Measurements from ENCODE around the gene ADARB2.

ADARB2 gene

GRCh38 chr10:1384026-1384425 lies 353.3 kb downstream of the ADARB2 start:
- TF ChIP-seq CTCF (IDR thresholded peaks at IDR 0.05; ENCODE audit: borderline replicate concordance, control extremely low read depth, extremely low read depth, insufficient read depth, missing control alignments), result no peak
- no peak for DNase-seq (ENCODE audit: low spot score)
- in situ Hi-C loops (cut with MboI; ENCODE audit: low sequenced_read_pairs, unreplicated experiment), result no loop called here

- TF ChIP-seq CTCF (IDR thresholded peaks at IDR 0.05; ENCODE audit: borderline replicate concordance, control extremely low read depth, extremely low read depth, insufficient read depth, missing control alignments), result no peak
- no peak for DNase-seq (ENCODE audit: low spot score)
- in situ Hi-C loops (cut with MboI; ENCODE audit: low sequenced_read_pairs, unreplicated experiment), result no loop called here
Observed at GRCh38 chr10:1382711-1383110, 354.6 kb downstream of the ADARB2 start.

GRCh38 chr10:1381339-1381738 lies 356.0 kb downstream of the ADARB2 start:
- in situ Hi-C loops (cut with MboI; ENCODE audit: low sequenced_read_pairs, unreplicated experiment), result no loop called here
- DNase-seq (ENCODE audit: low spot score), result no peak
- no peak for TF ChIP-seq CTCF (IDR thresholded peaks at IDR 0.05; ENCODE audit: borderline replicate concordance, control extremely low read depth, extremely low read depth, insufficient read depth, missing control alignments)

GRCh38 chr10:1380088-1380671 lies 357.1 kb downstream of the ADARB2 start:
- TF ChIP-seq CTCF (IDR thresholded peaks at IDR 0.05; ENCODE audit: borderline replicate concordance, control extremely low read depth, extremely low read depth, insufficient read depth, missing control alignments), result no peak
- in situ Hi-C loops (cut with MboI; ENCODE audit: low sequenced_read_pairs, unreplicated experiment), result no loop called here
- no peak for DNase-seq (ENCODE audit: low spot score)

GRCh38 chr10:1379601-1380000 lies 357.7 kb downstream of the ADARB2 start:
- TF ChIP-seq CTCF (IDR thresholded peaks at IDR 0.05; ENCODE audit: borderline replicate concordance, control extremely low read depth, extremely low read depth, insufficient read depth, missing control alignments), result no peak
- in situ Hi-C loops (cut with MboI; ENCODE audit: low sequenced_read_pairs, unreplicated experiment), result no loop called here

GRCh38 chr10:1378473-1378872 lies 358.9 kb downstream of the ADARB2 start:
- in situ Hi-C loops (cut with MboI; ENCODE audit: low sequenced_read_pairs, unreplicated experiment), result no loop called here
- DNase-seq (ENCODE audit: low spot score), result no peak
- TF ChIP-seq CTCF (IDR thresholded peaks at IDR 0.05; ENCODE audit: borderline replicate concordance, control extremely low read depth, extremely low read depth, insufficient read depth, missing control alignments), result no peak

More at GRCh38 chr10:1379601-1380000, 357.7 kb downstream of the ADARB2 start:
- no peak for DNase-seq (ENCODE audit: low spot score)

All from GM13976 (cell line).